OCI-LY7 (cell line): ENCODE data around the gene PLCL1. TPM values are rescaled to one million over a fixed set of nuclear protein-coding genes. Genes with fewer than 3 reads are reported as not detected.
A peak's percentile ranks its signal among the peaks of the same experiment; 100 is the strongest.

Source experiments
- BruUV-seq: library from RNA; stranded (reverse); fragments of 400-500 nt; replicated peaks from 2 replicates; lab custom pipeline; 2021; lab: Mats Ljungman, UMichigan
- CTCF ChIA-PET: fragments of 300-600 bp; sonication (Branson Sonifier 250); formaldehyde crosslinking; loops from one replicate; lab custom pipeline; 2022; ENCODE audit warnings: antibody characterized with exemption; ENCODE audit not compliant: unreplicated experiment; lab: Charles Lee
- POLR2A ChIA-PET: fragments of 300-600 bp; sonication (Branson Sonifier 250); formaldehyde crosslinking; loops from one replicate; lab custom pipeline; 2022; ENCODE audit warnings: antibody characterized with exemption; lab: Charles Lee
- DNase-seq: peaks from one replicate; pipeline ENCODE4 v3.0.0-alpha.2; 2015; ENCODE audit warnings: low spot score
- H2AFZ ChIP-seq: fragments of 200-600 bp; sonication (generic), shearing (Covaris generic); 2 replicates; pipeline ENCODE4 v1.6.1; 2014; ENCODE audit warnings: mild to moderate bottlenecking, antibody characterized with exemption, low read length, moderate library complexity
- H3K27ac ChIP-seq: fragments of 200-600 bp; sonication (generic); 2 replicates; pipeline ENCODE4 v1.5.1; 2014; ENCODE audit warnings: mixed run types, low read depth, mild to moderate bottlenecking, moderate library complexity, low read length, inconsistent platforms; ENCODE audit not compliant: poor library complexity, severe bottlenecking
- H3K36me3 ChIP-seq: fragments of 200-600 bp; sonication (generic); 2 replicates; pipeline ENCODE4 v1.6.1; 2014; ENCODE audit warnings: mild to moderate bottlenecking, antibody characterized with exemption, low read length, moderate library complexity, mixed read lengths; ENCODE audit not compliant: insufficient read depth
- H3K4me1 ChIP-seq: fragments of 200-600 bp; sonication (generic); 2 replicates; pipeline ENCODE4 v1.5.1; 2014; ENCODE audit warnings: mild to moderate bottlenecking, low read length; ENCODE audit not compliant: insufficient read depth, poor library complexity, severe bottlenecking
- H3K4me2 ChIP-seq: fragments of 200-600 bp; sonication (generic); 2 replicates; pipeline ENCODE4 v1.6.1; 2014; ENCODE audit warnings: mild to moderate bottlenecking, low read length
- H3K4me3 ChIP-seq: fragments of 200-600 bp; sonication (generic); 2 replicates; pipeline ENCODE4 v1.5.1; 2014; ENCODE audit warnings: mild to moderate bottlenecking, low read depth, low read length; ENCODE audit not compliant: poor library complexity, severe bottlenecking
- H3K79me2 ChIP-seq: fragments of 200-600 bp; sonication (generic); 2 replicates; pipeline ENCODE4 v1.6.1; 2016; ENCODE audit warnings: low read depth, mild to moderate bottlenecking, low read length, moderate library complexity, mixed read lengths; ENCODE audit not compliant: insufficient read depth
- H3K9me2 ChIP-seq: fragments of 200-600 bp; sonication (generic); 2 replicates; pipeline ENCODE4 v1.6.1; 2016; ENCODE audit warnings: mild to moderate bottlenecking, low read length, mixed read lengths; ENCODE audit not compliant: insufficient read depth
- H3K9me3 ChIP-seq: fragments of 200-600 bp; sonication (generic); 2 replicates; pipeline ENCODE4 v1.6.1; 2014; ENCODE audit warnings: mild to moderate bottlenecking, mixed run types, low read length, mixed read lengths
- H4K20me1 ChIP-seq: fragments of 200-600 bp; sonication (generic); 2 replicates; pipeline ENCODE4 v1.6.1; 2014; ENCODE audit warnings: mild to moderate bottlenecking, antibody characterized with exemption, low read length, moderate library complexity, mixed read lengths; ENCODE audit not compliant: insufficient read depth
- EZH2phosphoT487 ChIP-seq: fragments of 200-600 bp; sonication (generic); IDR thresholded peaks from 2 replicates; pipeline ENCODE4 v1.6.1; 2018; ENCODE audit warnings: low read depth, borderline replicate concordance, mild to moderate bottlenecking, mixed run types, antibody characterized with exemption, low read length, moderate library complexity, mixed read lengths
- intact Hi-C: fragments of 100-400 bp; cut with micrococcal nuclease; formaldehyde crosslinking; loops from one replicate; pipeline ENCODE4 v1.10.0; 2022; ENCODE audit not compliant: unreplicated experiment
- total RNA-seq, 2 experiments: library from RNA; depleted of rRNA in 1 of 2; stranded (reverse); fragments of >200 nt in 1 of 2; shearing (Covaris generic) in 1 of 2; gene quantifications; 2 replicates each; pipeline ENCODE4 v1.2.3, GENCODE V29; 2014 to 2022
- TF ChIP-seq, protein P1 (sequence below): fragments of 200-600 bp; sonication (generic); conservative IDR thresholded peaks from 2 replicates; pipeline ENCODE4 v1.5.1; 2014; ENCODE audit warnings: mild to moderate bottlenecking, antibody characterized with exemption, low read length, moderate library complexity, mixed read lengths

PLCL1 gene
- total RNA-seq, 2 experiments from 2014 or later, result 0.03 TPM; not detected in 1

DNA sequence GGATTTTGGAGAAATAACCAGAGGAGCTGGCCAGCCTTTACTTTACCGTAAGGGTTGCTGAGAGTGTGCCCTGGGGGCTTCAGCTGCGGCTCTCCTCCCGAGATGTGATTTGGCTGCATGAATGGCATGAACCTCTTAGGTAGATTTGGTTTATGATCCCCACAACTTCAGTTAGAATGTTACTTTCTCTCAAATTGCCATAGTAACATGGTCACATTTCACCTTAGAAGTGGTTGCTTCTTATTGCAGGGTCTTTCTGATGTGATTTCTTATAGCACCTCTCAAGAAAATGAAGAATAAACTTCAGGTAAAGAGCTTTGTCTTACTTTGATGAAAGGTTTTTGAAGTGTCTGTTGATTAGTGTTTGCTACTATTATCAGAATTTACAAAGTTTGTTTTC lies 5.6 kb downstream of the PLCL1 start:
- no peak for DNase-seq
- Histone ChIP-seq H3K9me3 (no peaks in the 10 kb centered on the region), H3K9me2 (no peaks in the 10 kb centered on the region), H3K4me3 (no peak overlapping the region), H4K20me1 (no peaks in the 10 kb centered on the region), H2AFZ (no peak overlapping the region), H3K4me1 (no peaks in the 10 kb centered on the region), H3K36me3 (no peaks in the 10 kb centered on the region), H3K79me2 (no peaks in the 10 kb centered on the region), H3K27ac (no peak overlapping the region), H3K4me2 (no peak overlapping the region)
- POLR2A ChIA-PET, result interaction anchor here (0.5 to 0.6 kb wide), 2 partner anchors 27 to 1243 kb away, joined by 3 to 5 read pairs; no protein-coding TSS in a partner anchor
- CTCF ChIA-PET, result no interaction called here
- no TSS peak for BruUV-seq
- intact Hi-C loops, result no loop called here
- TF ChIP-seq, protein P1, sequence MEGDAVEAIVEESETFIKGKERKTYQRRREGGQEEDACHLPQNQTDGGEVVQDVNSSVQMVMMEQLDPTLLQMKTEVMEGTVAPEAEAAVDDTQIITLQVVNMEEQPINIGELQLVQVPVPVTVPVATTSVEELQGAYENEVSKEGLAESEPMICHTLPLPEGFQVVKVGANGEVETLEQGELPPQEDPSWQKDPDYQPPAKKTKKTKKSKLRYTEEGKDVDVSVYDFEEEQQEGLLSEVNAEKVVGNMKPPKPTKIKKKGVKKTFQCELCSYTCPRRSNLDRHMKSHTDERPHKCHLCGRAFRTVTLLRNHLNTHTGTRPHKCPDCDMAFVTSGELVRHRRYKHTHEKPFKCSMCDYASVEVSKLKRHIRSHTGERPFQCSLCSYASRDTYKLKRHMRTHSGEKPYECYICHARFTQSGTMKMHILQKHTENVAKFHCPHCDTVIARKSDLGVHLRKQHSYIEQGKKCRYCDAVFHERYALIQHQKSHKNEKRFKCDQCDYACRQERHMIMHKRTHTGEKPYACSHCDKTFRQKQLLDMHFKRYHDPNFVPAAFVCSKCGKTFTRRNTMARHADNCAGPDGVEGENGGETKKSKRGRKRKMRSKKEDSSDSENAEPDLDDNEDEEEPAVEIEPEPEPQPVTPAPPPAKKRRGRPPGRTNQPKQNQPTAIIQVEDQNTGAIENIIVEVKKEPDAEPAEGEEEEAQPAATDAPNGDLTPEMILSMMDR, result no peak
- TF ChIP-seq EZH2phosphoT487, result no peak

DNA sequence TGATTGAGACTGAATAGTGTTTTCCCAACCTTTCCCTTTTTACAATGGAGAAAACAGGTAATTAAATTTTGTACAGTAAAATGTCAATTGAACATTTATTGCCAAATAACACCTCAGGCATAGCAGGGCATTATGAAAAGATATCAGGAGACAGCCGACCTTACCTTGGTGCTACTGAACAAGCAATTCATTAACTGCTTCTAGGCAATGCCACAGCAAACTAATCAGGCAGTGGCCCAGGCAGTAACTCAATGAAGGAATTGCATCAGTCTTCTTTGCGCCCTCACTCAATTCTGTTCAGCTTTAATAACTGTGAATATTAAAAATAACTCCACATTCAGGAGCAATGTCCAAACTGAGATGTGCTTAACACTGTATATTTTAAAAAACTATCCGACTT lies 6.1 kb downstream of the PLCL1 start:
- TF ChIP-seq, protein P1, result no peak
- TF ChIP-seq EZH2phosphoT487, result no peak
- CTCF ChIA-PET, result no interaction called here
- no peaks in the 10 kb centered on the region for H3K4me1 ChIP-seq

DNA sequence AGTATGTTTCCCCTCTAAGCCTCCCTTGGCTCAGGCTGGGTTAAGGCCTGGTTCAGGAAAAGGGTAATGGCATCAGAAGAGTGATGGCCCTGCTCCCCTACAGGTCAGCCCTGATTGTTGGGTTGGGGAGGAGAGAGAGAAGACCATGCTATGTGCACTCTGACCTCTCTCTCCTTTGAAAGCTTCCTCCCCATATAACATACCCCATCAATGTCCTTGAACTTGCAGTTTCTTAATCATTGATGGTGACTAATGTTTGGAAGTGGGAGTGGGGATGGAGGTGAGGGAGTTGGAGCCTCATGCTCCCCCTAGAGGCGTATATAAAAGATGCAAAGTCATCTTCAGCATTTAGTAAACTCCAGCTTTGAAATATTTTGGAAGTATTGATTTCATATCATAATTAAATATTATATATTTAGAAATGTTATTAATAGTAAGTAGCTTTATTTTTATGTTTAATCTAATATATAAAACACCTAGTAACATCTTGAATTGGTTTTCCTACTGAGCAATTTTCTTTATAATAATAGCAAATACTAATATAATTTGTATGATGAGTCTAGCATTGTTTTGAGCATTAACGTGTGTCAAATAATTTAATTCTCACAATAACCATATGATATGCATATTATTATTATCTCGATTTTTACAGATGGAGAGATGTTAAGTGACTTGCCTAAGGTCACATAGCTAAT lies 8.8 kb downstream of the PLCL1 start:
- Histone ChIP-seq H3K9me2 (no peaks in the 10 kb centered on the region), H3K4me3 (no peak overlapping the region), H3K4me1 (no peaks in the 10 kb centered on the region), H4K20me1 (no peaks in the 10 kb centered on the region), H3K36me3 (no peaks in the 10 kb centered on the region), H3K79me2 (no peaks in the 10 kb centered on the region), H3K4me2 (no peak overlapping the region), H3K9me3 (no peaks in the 10 kb centered on the region), H2AFZ (no peak overlapping the region), H3K27ac (no peak overlapping the region)
- no TSS peak for BruUV-seq
- CTCF ChIA-PET, result interaction anchor here (1.5 kb wide), 1 partner anchor 11 kb away, joined by 3 read pairs; no protein-coding TSS in a partner anchor
- POLR2A ChIA-PET, result interaction anchor here (1.2 kb wide), 1 partner anchor 25 kb away, joined by 3 read pairs; no protein-coding TSS in a partner anchor
- intact Hi-C loops, result no loop called here
- no peak for TF ChIP-seq EZH2phosphoT487
- TF ChIP-seq, protein P1, result peak; percentile 78
- DNase-seq, result peak; percentile 28

More for the DNA sequence above, 6.1 kb downstream of the PLCL1 start:
- Histone ChIP-seq H3K4me2 (no peak overlapping the region), H4K20me1 (no peaks in the 10 kb centered on the region), H2AFZ (no peak overlapping the region), H3K27ac (no peak overlapping the region), H3K9me3 (no peaks in the 10 kb centered on the region), H3K4me3 (no peak overlapping the region), H3K36me3 (no peaks in the 10 kb centered on the region), H3K79me2 (no peaks in the 10 kb centered on the region), H3K9me2 (no peaks in the 10 kb centered on the region)
- no peak for DNase-seq
- intact Hi-C loops, result no loop called here
- POLR2A ChIA-PET, result interaction anchor here (0.5 to 0.6 kb wide), 3 partner anchors 27 to 1244 kb away, joined by 3 to 5 read pairs (median 4); no protein-coding TSS in a partner anchor
- BruUV-seq, result no TSS peak
